ENCODE results near the gene LARP4B.

LARP4B gene

GRCh38 chr10:943334-944033, 12.0 kb upstream of the LARP4B start:
- H3K9me3 ChIP-seq (ENCODE audit: control insufficient read depth, insufficient read depth, low read depth, low read length) = no peaks in the 10 kb centered on the region
- no peaks in the 10 kb centered on the region for H3K36me3 ChIP-seq (ENCODE audit: control insufficient read depth in 2 of 2, insufficient read depth in 1 of 2, low read length in 2 of 2)
- ChIA-PET POLR2A (interaction anchor here (0.6 kb wide), 1 partner anchor 11 kb away, joined by 3 read pairs; no protein-coding TSS in a partner anchor), CTCF (no interaction called here)
- TF ChIP-seq ZNF624 (tag by site-specific recombination; IDR thresholded peaks at IDR 0.05) = no peak
- no peak for TF ChIP-seq KLF16 (tag by site-specific recombination; IDR thresholded peaks at IDR 0.05)
- TF ChIP-seq ZNF549 (tag by site-specific recombination; IDR thresholded peaks at IDR 0.05) = no peak
- no peak for TF ChIP-seq ZNF792 (tag by site-specific recombination; IDR thresholded peaks at IDR 0.05)
- no peak for TF ChIP-seq ZNF324 (tag by site-specific recombination; IDR thresholded peaks at IDR 0.05)
- no peak for TF ChIP-seq ZNF76 (tag by site-specific recombination; IDR thresholded peaks at IDR 0.05; ENCODE audit: borderline replicate concordance, low read depth)
- no peak for TF ChIP-seq ZNF529 (tag by site-specific recombination; IDR thresholded peaks at IDR 0.05; ENCODE audit: insufficient replicate concordance)
- TF ChIP-seq ZNF341 (tag by site-specific recombination; IDR thresholded peaks at IDR 0.05; ENCODE audit: low read depth) = no peak
- TF ChIP-seq ZNF184 (tag by site-specific recombination; IDR thresholded peaks at IDR 0.05) = no peak
- no peak for TF ChIP-seq ZNF530 (tag by site-specific recombination; IDR thresholded peaks at IDR 0.05; ENCODE audit: low read depth)
- TF ChIP-seq ZNF214 (tag by site-specific recombination; IDR thresholded peaks at IDR 0.05; ENCODE audit: borderline replicate concordance) = no peak
- TF ChIP-seq ZNF747 (tag by site-specific recombination; IDR thresholded peaks at IDR 0.05) = no peak
- TF ChIP-seq ZNF280C (tag by site-specific recombination; IDR thresholded peaks at IDR 0.05) = no peak
- no peak for TF ChIP-seq ZFP3 (tag by site-specific recombination; IDR thresholded peaks at IDR 0.05; ENCODE audit: low read depth)
- no peak for TF ChIP-seq ZNF548 (tag by site-specific recombination; IDR thresholded peaks at IDR 0.05)
- TF ChIP-seq ZNF449 (tag by site-specific recombination; IDR thresholded peaks at IDR 0.05) = no peak
- TF ChIP-seq ZNF776 (tag by site-specific recombination; IDR thresholded peaks at IDR 0.05; ENCODE audit: borderline replicate concordance) = no peak
- no peak for TF ChIP-seq ZNF274 (IDR thresholded peaks at IDR 0.05; ENCODE audit: low read length)
- no peak for TF ChIP-seq ZNF274 (tag by site-specific recombination; IDR thresholded peaks at IDR 0.05; ENCODE audit: borderline replicate concordance)
- TF ChIP-seq YY1 (tag by site-specific recombination; IDR thresholded peaks at IDR 0.05) = no peak
- no peak for TF ChIP-seq ZNF155 (tag by site-specific recombination; IDR thresholded peaks at IDR 0.05)
- H3K27ac ChIP-seq (ENCODE audit: extremely low read depth, low read depth, low read length) = no peak overlapping the region
- H3K4me1 ChIP-seq (ENCODE audit: control insufficient read depth, insufficient read depth, low read length) = no peaks in the 10 kb centered on the region
- no peak overlapping the region for H3K4me3 ChIP-seq (ENCODE audit: low read depth, low read length)

- H3K9me3 ChIP-seq (ENCODE audit: control insufficient read depth, insufficient read depth, low read depth, low read length) = no peaks in the 10 kb centered on the region
- ChIA-PET CTCF (no interaction called here), POLR2A (no interaction called here)
- no peak overlapping the region for H3K27ac ChIP-seq (ENCODE audit: extremely low read depth, low read depth, low read length)
- H3K36me3 ChIP-seq (ENCODE audit: control insufficient read depth in 2 of 2, insufficient read depth in 1 of 2, low read length in 2 of 2) = peaks cover 0 to 10% of the 10 kb centered on the region in 2 experiments; a peak in 1 of 3 replicates
- H3K4me3 ChIP-seq (ENCODE audit: low read depth, low read length) = no peak overlapping the region
- no peaks in the 10 kb centered on the region for H3K4me1 ChIP-seq (ENCODE audit: control insufficient read depth, insufficient read depth, low read length)
- TF ChIP-seq ZNF558 (tag by site-specific recombination; IDR thresholded peaks at IDR 0.05) (no peak), ZNF658 (tag by site-specific recombination; IDR thresholded peaks at IDR 0.05) (no peak), ZNF48 (tag by site-specific recombination; IDR thresholded peaks at IDR 0.05) (no peak), ZFHX2 (tag by site-specific recombination; conservative IDR thresholded peaks at IDR 0.05) (no peak), ZBTB21 (tag by site-specific recombination; IDR thresholded peaks at IDR 0.05) (no peak), ZBTB26 (tag by site-specific recombination; optimal IDR thresholded peaks at IDR 0.05) (no peak), BCL6B (tag by site-specific recombination; IDR thresholded peaks at IDR 0.05) (no peak)
These were observed 7.6 kb upstream of the LARP4B start for GRCh38 chr10:938941-939678.
